Fibroblast of lung (primary cell): ENCODE measurements around the gene KRTAP9-2. TPM values are rescaled to one million over a fixed set of nuclear protein-coding genes. Genes with fewer than 3 reads are reported as not detected.
A peak's percentile ranks its signal among the peaks of the same experiment; 100 is the strongest.

Experiments used
- DNase-seq, 2 donors: peaks; one replicate each; pipeline versions ENCODE4 v3.0.0 to v3.0.0-alpha.2; 2010; ENCODE audit warnings: low read depth in 2 of 2
- H2AFZ ChIP-seq: 2 replicates; pipeline ENCODE4 v1.5.1; 2012; ENCODE audit warnings: low read length, control low read depth, inconsistent platforms
- H3K27ac ChIP-seq: 2 replicates; pipeline ENCODE4 v1.5.1; 2011; ENCODE audit warnings: low read length, control low read depth; ENCODE audit not compliant: insufficient read depth
- H3K27me3 ChIP-seq: 2 replicates; pipeline ENCODE4 v1.5.1; 2011; ENCODE audit warnings: mild to moderate bottlenecking, low read length; ENCODE audit not compliant: control insufficient read depth, insufficient read depth
- H3K36me3 ChIP-seq: 2 replicates; pipeline ENCODE4 v1.5.1; 2011; ENCODE audit warnings: low read length; ENCODE audit not compliant: control insufficient read depth, insufficient read depth
- H3K4me1 ChIP-seq: 2 replicates; pipeline ENCODE4 v1.5.1; 2011; ENCODE audit warnings: low read length; ENCODE audit not compliant: control insufficient read depth, insufficient read depth; ENCODE audit errors: extremely low read depth
- H3K4me2 ChIP-seq: 2 replicates; pipeline ENCODE4 v1.5.1; 2011; ENCODE audit warnings: low read length, control low read depth; ENCODE audit not compliant: insufficient read depth; ENCODE audit errors: extremely low read depth
- H3K4me3 ChIP-seq, 4 experiments: fragments of 200-600 bp in 1 of 4; sonication (generic) in 1 of 4; replicated peaks in 1 of 4; 2 replicates each; pipeline ENCODE4 v1.5.1; 2011 to 2016; ENCODE audit warnings: low read length in 4 of 4, low read depth in 3 of 4, mild to moderate bottlenecking in 3 of 4, control low read depth in 2 of 4, inconsistent platforms in 1 of 4, mixed read lengths in 1 of 4; ENCODE audit not compliant: insufficient read depth in 1 of 4; ENCODE audit errors: control extremely low read depth in 1 of 4
- H3K79me2 ChIP-seq: 2 replicates; pipeline ENCODE4 v1.5.1; 2012; ENCODE audit warnings: mild to moderate bottlenecking, low read length, inconsistent platforms; ENCODE audit not compliant: control insufficient read depth, insufficient read depth
- H3K9ac ChIP-seq: 2 replicates; pipeline ENCODE4 v1.5.1; 2011; ENCODE audit warnings: mild to moderate bottlenecking, low read length, control low read depth; ENCODE audit not compliant: insufficient read depth
- H3K9me3 ChIP-seq: 2 replicates; pipeline ENCODE4 v1.5.1; 2012; ENCODE audit warnings: low read depth, low read length; ENCODE audit not compliant: control insufficient read depth, insufficient read depth
- H4K20me1 ChIP-seq: 2 replicates; pipeline ENCODE4 v1.5.1; 2011; ENCODE audit warnings: low read length; ENCODE audit not compliant: control insufficient read depth, insufficient read depth; ENCODE audit errors: extremely low read depth
- CTCF ChIP-seq, 2 donors: IDR thresholded peaks in 1 of 2; conservative IDR thresholded peaks in 1 of 2; 1 replicate in 1 of 2; 2 replicates in 1 of 2; pipeline ENCODE4 v1.5.1; 2011 to 2012; ENCODE audit warnings: low read length in 2 of 2, control low read depth in 1 of 2, inconsistent platforms in 1 of 2, low read depth in 1 of 2, mild to moderate bottlenecking in 1 of 2
- EZH2 ChIP-seq: IDR thresholded peaks from 2 replicates; pipeline ENCODE4 v1.5.1; 2012; ENCODE audit warnings: low read length, control low read depth, mild to moderate bottlenecking; ENCODE audit errors: missing control alignments
- polyA plus RNA-seq, 2 donors: library from polyadenylated mRNA; depleted of rRNA in 1 of 2; stranded (reverse) in 1 of 2; unstranded in 1 of 2; fragments of >200 nt; gene quantifications; 2 replicates each; pipeline ENCODE4 v1.2.1, GENCODE V29; 2011 to 2012; ENCODE audit warnings: missing spikeins in 1 of 2
- total RNA-seq: library from RNA; depleted of rRNA; stranded (reverse); fragments of >200 nt; gene quantifications from 2 replicates; pipeline ENCODE4 v1.2.1, GENCODE V29; 2014

KRTAP9-2 gene
- total and polyA plus RNA-seq, 2 donors (not counting 1 experiment from before 2014, with no cell fraction given): not detected

GRCh38 chr17:41256291-41256685 is 29.8 kb downstream of the KRTAP9-2 start:
- no peak overlapping the region for H2AFZ ChIP-seq
- no peaks in the 10 kb centered on the region for H3K36me3 ChIP-seq
- H3K9me3 ChIP-seq: no peaks in the 10 kb centered on the region
- H3K4me2 ChIP-seq: no peak overlapping the region
- no peaks in the 10 kb centered on the region for H3K4me1 ChIP-seq
- peak in 1 of 2 donors; percentile 11 for DNase-seq
- no peaks in the 10 kb centered on the region for H3K27me3 ChIP-seq
- no peak overlapping the region for H3K9ac ChIP-seq
- no peaks in the 10 kb centered on the region for H3K79me2 ChIP-seq
- H4K20me1 ChIP-seq: no peaks in the 10 kb centered on the region
- no peak overlapping the region for H3K27ac ChIP-seq
- no peak overlapping the region for H3K4me3 ChIP-seq
- TF ChIP-seq CTCF (conservative IDR thresholded peaks at IDR 0.05 in 1 of 2, IDR thresholded peaks at IDR 0.05 in 1 of 2; ENCODE audit: low read depth in 1 of 2, low read length in 2 of 2): no peak
- no peak for TF ChIP-seq EZH2

- Histone ChIP-seq H3K4me2 (no peak overlapping the region), H2AFZ (no peak overlapping the region), H4K20me1 (no peaks in the 10 kb centered on the region), H3K4me1 (no peaks in the 10 kb centered on the region), H3K27ac (no peak overlapping the region), H3K36me3 (no peaks in the 10 kb centered on the region), H3K9me3 (no peaks in the 10 kb centered on the region), H3K4me3 (no peak overlapping the region), H3K79me2 (no peaks in the 10 kb centered on the region), H3K27me3 (no peaks in the 10 kb centered on the region), H3K9ac (no peak overlapping the region)
- DNase-seq: no peak
- TF ChIP-seq EZH2 (no peak), CTCF (conservative IDR thresholded peaks at IDR 0.05 in 1 of 2, IDR thresholded peaks at IDR 0.05 in 1 of 2; ENCODE audit: low read depth in 1 of 2, low read length in 2 of 2) (no peak)
These were observed 32.0 kb downstream of the KRTAP9-2 start for GRCh38 chr17:41258406-41258805.

GRCh38 chr17:41263212-41263611 is 36.8 kb downstream of the KRTAP9-2 start:
- no peaks in the 10 kb centered on the region for H3K79me2 ChIP-seq
- no peaks in the 10 kb centered on the region for H4K20me1 ChIP-seq

More at GRCh38 chr17:41263212-41263611, 36.8 kb downstream of the KRTAP9-2 start:
- H3K27ac ChIP-seq: no peak overlapping the region
- no peak overlapping the region for H2AFZ ChIP-seq
- no peak overlapping the region for H3K4me3 ChIP-seq
- H3K27me3 ChIP-seq: peaks cover 3% of the 10 kb centered on the region
- DNase-seq: no peak
- H3K9me3 ChIP-seq: no peaks in the 10 kb centered on the region
- no peak for TF ChIP-seq CTCF (conservative IDR thresholded peaks at IDR 0.05 in 1 of 2, IDR thresholded peaks at IDR 0.05 in 1 of 2; ENCODE audit: low read depth in 1 of 2, low read length in 2 of 2)
- TF ChIP-seq EZH2: no peak
- no peak overlapping the region for H3K4me2 ChIP-seq
- H3K4me1 ChIP-seq: no peaks in the 10 kb centered on the region
- no peak overlapping the region for H3K9ac ChIP-seq
- no peaks in the 10 kb centered on the region for H3K36me3 ChIP-seq
